Jurkat, Clone E6-1 (cell line): ENCODE data around the gene CBX7.

ENCODE experiments used
- DNase-seq: peaks from one replicate; pipeline ENCODE4 v3.0.0-alpha.2; 2011; ENCODE audit warnings: low read depth, low spot score
- H3K4me3 ChIP-seq: 2 replicates; pipeline ENCODE4 v1.5.1; 2011; ENCODE audit warnings: mild to moderate bottlenecking, low read length, control low read depth, moderate library complexity

The CBX7 gene

GRCh38 chr22:39101226-39101625, 51.3 kb downstream of the CBX7 start:
- no peak for DNase-seq
- H3K4me3 ChIP-seq = no peak overlapping the region

- H3K4me3 ChIP-seq = no peak overlapping the region
- DNase-seq = no peak
Measured at GRCh38 chr22:39098576-39098975, 53.9 kb downstream of the CBX7 start.

GRCh38 chr22:39098026-39098425, 54.5 kb downstream of the CBX7 start:
- H3K4me3 ChIP-seq = no peak overlapping the region

GRCh38 chr22:39097098-39098020, 55.1 kb downstream of the CBX7 start, which contains the start of gene APOBEC3H:
APOBEC3H (plus strand) TSS chr22:39097244; CDS start chr22:39100279, 3,035 bp downstream.
- no peak for DNase-seq
- H3K4me3 ChIP-seq = no peak within 1 kb of the TSS

More at GRCh38 chr22:39098026-39098425, 54.5 kb downstream of the CBX7 start:
- no peak for DNase-seq

GRCh38 chr22:39095971-39096370, 56.5 kb downstream of the CBX7 start:
- no peak for DNase-seq
- no peak overlapping the region for H3K4me3 ChIP-seq

GRCh38 chr22:39094717-39095389, 57.6 kb downstream of the CBX7 start:
- no peak for DNase-seq
- H3K4me3 ChIP-seq = no peak overlapping the region

GRCh38 chr22:39092111-39092862, 60.2 kb downstream of the CBX7 start:
- no peak overlapping the region for H3K4me3 ChIP-seq
- DNase-seq = no peak

GRCh38 chr22:39091126-39092081, 61.1 kb downstream of the CBX7 start:
- no peak overlapping the region for H3K4me3 ChIP-seq

GRCh38 chr22:39090426-39091064, 61.9 kb downstream of the CBX7 start:
- peak; percentile 71 for DNase-seq
- peak overlapping the region; percentile 21 for H3K4me3 ChIP-seq

More at GRCh38 chr22:39091126-39092081, 61.1 kb downstream of the CBX7 start:
- DNase-seq = no peak

GRCh38 chr22:39089928-39090327, 62.6 kb downstream of the CBX7 start:
- DNase-seq = no peak
- peak overlapping the region; percentile 21 for H3K4me3 ChIP-seq

GRCh38 chr22:39088685-39089032, 63.8 kb downstream of the CBX7 start:
- DNase-seq = no peak
- H3K4me3 ChIP-seq = no peak overlapping the region

- H3K4me3 ChIP-seq = no peak overlapping the region
- no peak for DNase-seq
Measured at GRCh38 chr22:39087881-39088684, 64.4 kb downstream of the CBX7 start.

GRCh38 chr22:39087098-39087497, 65.4 kb downstream of the CBX7 start:
- no peak for DNase-seq
- H3K4me3 ChIP-seq = no peak overlapping the region

- no peak overlapping the region for H3K4me3 ChIP-seq
- DNase-seq = no peak
Measured at GRCh38 chr22:39084666-39085065, 67.8 kb downstream of the CBX7 start.

GRCh38 chr22:39083212-39084165, 69.0 kb downstream of the CBX7 start:
- no peak for DNase-seq
- H3K4me3 ChIP-seq = no peak overlapping the region

GRCh38 chr22:39081598-39081997, 70.9 kb downstream of the CBX7 start:
- no peak overlapping the region for H3K4me3 ChIP-seq
- no peak for DNase-seq
